Colonic mucosa (tissue), 4 donors: ENCODE results near the gene ZFAND5. TPM values are rescaled to one million over a fixed set of nuclear protein-coding genes. Genes with fewer than 3 reads are reported as not detected.

ENCODE experiments used
- DNase-seq: peaks from one replicate; pipeline ENCODE4 v3.0.0-alpha.2; 2020
- H3K27ac ChIP-seq: fragments of 200-600 bp; one replicate; pipeline ENCODE4 v1.8.0; 2021
- H3K27me3 ChIP-seq: fragments of 200-600 bp; one replicate; pipeline ENCODE4 v1.8.0; 2021
- H3K36me3 ChIP-seq: fragments of 200-600 bp; one replicate; pipeline ENCODE4 v1.8.0; 2021
- H3K4me1 ChIP-seq: fragments of 200-600 bp; one replicate; pipeline ENCODE4 v1.8.0; 2021; ENCODE audit warnings: mild to moderate bottlenecking
- H3K4me3 ChIP-seq: fragments of 200-600 bp; one replicate; pipeline ENCODE4 v1.8.0; 2021
- H3K9ac ChIP-seq, 2 donors: one replicate each; pipeline ENCODE4 v1.7.0; 2013; ENCODE audit warnings: control low read depth in 2 of 2, low read depth in 2 of 2, low read length in 2 of 2
- H3K9me3 ChIP-seq: fragments of 200-600 bp; one replicate; pipeline ENCODE4 v1.8.0; 2021
- CTCF ChIP-seq: fragments of 200-600 bp; IDR thresholded peaks from one replicate; pipeline ENCODE4 v1.8.0; 2022; ENCODE audit warnings: antibody characterized with exemption, mild to moderate bottlenecking
- intact Hi-C: fragments of 100-400 bp; cut with DNase I; formaldehyde crosslinking; loops from one replicate; pipeline ENCODE4 v1.14.1; 2022
- total RNA-seq, 2 donors: library from RNA; stranded (reverse); fragmentation: NEBNext Ultra II Directional in 1 of 2; extraction: Animal tissue kit (Norgen Biotek cat#: 25700) in 1 of 2; gene quantifications; one replicate each; pipeline ENCODE4 v1.2.1, GENCODE V29; 2021
- donor health status: healthy.
- donor health status: DM: no; HTN: no; CAD: no.
- donor health status: DM: no; HTN: no; CAD: no.

ZFAND5 gene
- total RNA-seq, 2 donors from 2014 or later, result 86.9 to 164 TPM

- H3K27me3 ChIP-seq, result no peaks in the 10 kb centered on the region
- H3K4me1 ChIP-seq, result no peaks in the 10 kb centered on the region
- peak overlapping the region; percentile 20 for H3K4me3 ChIP-seq
- intact Hi-C loops, result loop anchor here (5.0 kb wide), 1 partner anchor 57 kb away; no protein-coding TSS in a partner anchor
- peak overlapping the region in 1 of 2 donors; percentile 76 for H3K9ac ChIP-seq
- TF ChIP-seq CTCF, result no peak
- peak overlapping the region; percentile 89 for H3K27ac ChIP-seq
- H3K36me3 ChIP-seq, result no peaks in the 10 kb centered on the region
- no peak for DNase-seq
- no peaks in the 10 kb centered on the region for H3K9me3 ChIP-seq
Measured at GRCh38 chr9:72305707-72306106, 59.3 kb downstream of the ZFAND5 start.

GRCh38 chr9:72305102-72305546 lies 59.9 kb downstream of the ZFAND5 start:
- no peak for TF ChIP-seq CTCF
- H3K9ac ChIP-seq, result peak overlapping the region in 1 of 2 donors; percentile 76
- peak; percentile 92 for DNase-seq
- H3K27ac ChIP-seq, result peak overlapping the region; percentile 89
- H3K4me3 ChIP-seq, result peak overlapping the region; percentile 20
- H3K27me3 ChIP-seq, result no peaks in the 10 kb centered on the region
- intact Hi-C loops, result loop anchor here (5.0 kb wide), 1 partner anchor 57 kb away; no protein-coding TSS in a partner anchor
- H3K4me1 ChIP-seq, result no peaks in the 10 kb centered on the region
- no peaks in the 10 kb centered on the region for H3K9me3 ChIP-seq
- no peaks in the 10 kb centered on the region for H3K36me3 ChIP-seq

- peak overlapping the region; percentile 20 for H3K4me3 ChIP-seq
- no peaks in the 10 kb centered on the region for H3K9me3 ChIP-seq
- no peaks in the 10 kb centered on the region for H3K27me3 ChIP-seq
- no peak for TF ChIP-seq CTCF
- H3K36me3 ChIP-seq, result no peaks in the 10 kb centered on the region
- peak overlapping the region; percentile 89 for H3K27ac ChIP-seq
- DNase-seq, result no peak
- H3K9ac ChIP-seq, result peak overlapping the region in 1 of 2 donors; percentile 76
- intact Hi-C loops, result no loop called here
- H3K4me1 ChIP-seq, result no peaks in the 10 kb centered on the region
Measured at GRCh38 chr9:72304538-72304937, 60.5 kb downstream of the ZFAND5 start.

Other genes starting within 250 kb of the ZFAND5 start
- 10 to 100 TPM; 22.2 to 23.0 TPM for gene GDA, start 215.8 kb downstream of the ZFAND5 start, total RNA-seq
- under 1 TPM; 0.29 to 0.42 TPM for gene TMC1, start 156.4 kb upstream of the ZFAND5 start, total RNA-seq